Transverse colon (tissue), 4 donors: Measurements from ENCODE around the gene XRN1. TPM values are rescaled to one million over a fixed set of nuclear protein-coding genes. Genes with fewer than 3 reads are reported as not detected.
"Not testable (repeated sequence)": the region's sequence is repeated elsewhere in the genome, so short reads cannot be mapped to it uniquely, and the experiment has no call there.

Experiments
- DNase-seq: peaks from one replicate; pipeline ENCODE4 v3.0.0-alpha.2; 2019
- H3K27ac ChIP-seq, 4 donors: fragments of 200-600 bp; sonication (generic); 2 replicates each; pipeline ENCODE4 v1.5.1; 2016 to 2018; ENCODE audit warnings: inconsistent platforms in 4 of 4
- H3K27me3 ChIP-seq: fragments of 200-600 bp; sonication (generic); 2 replicates; pipeline ENCODE4 v1.5.1; 2017; ENCODE audit warnings: inconsistent platforms
- H3K36me3 ChIP-seq, 4 donors: fragments of 200-600 bp; sonication (generic); 2 replicates each; pipeline ENCODE4 v1.5.1; 2017 to 2019; ENCODE audit warnings: inconsistent platforms in 4 of 4
- H3K4me1 ChIP-seq, 4 donors: fragments of 200-600 bp; sonication (generic); 2 replicates each; pipeline ENCODE4 v1.5.1; 2017 to 2020; ENCODE audit warnings: inconsistent platforms in 4 of 4
- H3K4me3 ChIP-seq, 4 donors: fragments of 200-600 bp; sonication (generic); 1 replicate in 1 of 4; 2 replicates in 3 of 4; pipeline versions ENCODE4 v1.5.1 to v1.6.1; 2017 to 2019; ENCODE audit warnings: inconsistent platforms in 4 of 4
- H3K9me3 ChIP-seq, 2 donors: fragments of 200-600 bp; sonication (generic); 2 replicates each; pipeline ENCODE4 v1.5.1; 2017 to 2019; ENCODE audit warnings: inconsistent platforms in 2 of 2
- EP300 ChIP-seq: sonication (generic); formaldehyde crosslinking; IDR thresholded peaks from one replicate; pipeline ENCODE4 v1.6.1; 2017; ENCODE audit warnings: antibody characterized with exemption, low read depth
- POLR2A ChIP-seq: fragments of 450-650 bp; IDR thresholded peaks from one replicate; pipeline ENCODE4 v1.6.1; 2016; ENCODE audit warnings: antibody characterized with exemption, mild to moderate bottlenecking, moderate library complexity
- POLR2AphosphoS5 ChIP-seq, 3 donors: sonication (generic); formaldehyde crosslinking; IDR thresholded peaks; one replicate each; pipeline ENCODE4 v1.6.1; 2016; ENCODE audit warnings: antibody characterized with exemption in 3 of 3
- WGBS, 2 donors: methylation state at CpG; one replicate each; pipeline ENCODE4 v1.1.5; 2018; ENCODE audit warnings: low coverage in 1 of 2; 5-methylcytosine and 5-hydroxymethylcytosine counted together
- in situ Hi-C, 4 donors: fragments of 200-750 bp; cut with MboI; loops; one replicate each; pipeline versions ENCODE4 v1.15.0 to v1.15.1; 2017; ENCODE audit warnings: low sequenced_read_pairs in 3 of 4, low pct_ligation_motif_present in 1 of 4, low pct_unique_long_range_greater_than_20kb in 1 of 4
- intact Hi-C: fragments of 100-400 bp; cut with DNase I; formaldehyde crosslinking; loops from one replicate; pipeline ENCODE4 v1.15.1; 2023; ENCODE audit warnings: low total_unique reads
- total RNA-seq, 4 donors: library from RNA; depleted of rRNA; stranded (reverse); fragments of >200 nt; gene quantifications; one replicate each; pipeline ENCODE4 v1.1.0, GENCODE V29; 2016
- TF ChIP-seq, protein P1 (sequence below), 5 experiments: fragments of 200-600 bp in 3 of 5; fragments of 450-650 bp in 2 of 5; sonication (generic) in 3 of 5; IDR thresholded peaks; 1 replicate in 2 of 5; 2 replicates in 3 of 5; pipeline ENCODE4 v1.5.1; 2016 to 2017; ENCODE audit warnings: antibody characterized with exemption in 5 of 5, inconsistent platforms in 3 of 5, mild to moderate bottlenecking in 2 of 5, moderate library complexity in 1 of 5

The XRN1 gene
- total RNA-seq, 4 donors from 2014 or later = 13.5 to 93.0 (median 52.1) TPM

DNA sequence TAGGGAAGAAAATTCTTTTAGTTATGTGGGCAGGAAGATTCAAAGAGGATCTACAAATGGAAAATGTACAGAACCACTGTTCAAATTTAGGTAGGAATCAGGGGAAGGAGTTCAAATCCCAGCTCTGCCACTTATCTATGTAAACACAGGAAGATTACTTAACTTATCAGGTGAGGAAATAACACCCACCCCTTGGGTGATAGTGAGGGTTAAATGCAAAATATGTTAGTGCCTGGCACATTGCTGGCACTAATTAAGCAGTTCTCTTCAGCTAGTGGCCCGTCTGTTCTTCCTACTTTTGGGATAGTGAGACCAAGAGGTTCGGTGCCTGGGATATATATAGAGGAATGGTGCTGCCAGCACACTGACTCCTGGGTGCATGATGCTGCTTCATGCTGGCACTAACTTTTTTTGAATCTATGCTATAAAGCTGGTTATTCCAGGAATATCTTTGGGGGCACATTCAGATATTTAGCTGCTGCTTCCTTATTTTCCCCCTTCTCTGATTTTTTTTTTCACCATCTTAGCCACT, 83.8 kb downstream of the XRN1 start:
- Histone ChIP-seq H3K27me3 (no peaks in the 10 kb centered on the region), H3K36me3 (peaks cover 0 to 56% (median 16%) of the 10 kb centered on the region in 4 donors), H3K4me1 (no peaks in the 10 kb centered on the region), H3K27ac (no peak overlapping the region), H3K4me3 (no peak overlapping the region), H3K9me3 (no peaks in the 10 kb centered on the region)
- in situ Hi-C loops (no loop called here), intact Hi-C loops (no loop called here)
- 90 to 92% methylated on average over 2 of the region's 2 CpGs for WGBS, 2 donors
- no peak for DNase-seq
- TF ChIP-seq, protein P1, sequence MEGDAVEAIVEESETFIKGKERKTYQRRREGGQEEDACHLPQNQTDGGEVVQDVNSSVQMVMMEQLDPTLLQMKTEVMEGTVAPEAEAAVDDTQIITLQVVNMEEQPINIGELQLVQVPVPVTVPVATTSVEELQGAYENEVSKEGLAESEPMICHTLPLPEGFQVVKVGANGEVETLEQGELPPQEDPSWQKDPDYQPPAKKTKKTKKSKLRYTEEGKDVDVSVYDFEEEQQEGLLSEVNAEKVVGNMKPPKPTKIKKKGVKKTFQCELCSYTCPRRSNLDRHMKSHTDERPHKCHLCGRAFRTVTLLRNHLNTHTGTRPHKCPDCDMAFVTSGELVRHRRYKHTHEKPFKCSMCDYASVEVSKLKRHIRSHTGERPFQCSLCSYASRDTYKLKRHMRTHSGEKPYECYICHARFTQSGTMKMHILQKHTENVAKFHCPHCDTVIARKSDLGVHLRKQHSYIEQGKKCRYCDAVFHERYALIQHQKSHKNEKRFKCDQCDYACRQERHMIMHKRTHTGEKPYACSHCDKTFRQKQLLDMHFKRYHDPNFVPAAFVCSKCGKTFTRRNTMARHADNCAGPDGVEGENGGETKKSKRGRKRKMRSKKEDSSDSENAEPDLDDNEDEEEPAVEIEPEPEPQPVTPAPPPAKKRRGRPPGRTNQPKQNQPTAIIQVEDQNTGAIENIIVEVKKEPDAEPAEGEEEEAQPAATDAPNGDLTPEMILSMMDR (IDR thresholded peaks at IDR 0.05) = no peak
- TF ChIP-seq POLR2A = no peak
- TF ChIP-seq POLR2AphosphoS5 (IDR thresholded peaks at IDR 0.05) = no peak
- no peak for TF ChIP-seq EP300

DNA sequence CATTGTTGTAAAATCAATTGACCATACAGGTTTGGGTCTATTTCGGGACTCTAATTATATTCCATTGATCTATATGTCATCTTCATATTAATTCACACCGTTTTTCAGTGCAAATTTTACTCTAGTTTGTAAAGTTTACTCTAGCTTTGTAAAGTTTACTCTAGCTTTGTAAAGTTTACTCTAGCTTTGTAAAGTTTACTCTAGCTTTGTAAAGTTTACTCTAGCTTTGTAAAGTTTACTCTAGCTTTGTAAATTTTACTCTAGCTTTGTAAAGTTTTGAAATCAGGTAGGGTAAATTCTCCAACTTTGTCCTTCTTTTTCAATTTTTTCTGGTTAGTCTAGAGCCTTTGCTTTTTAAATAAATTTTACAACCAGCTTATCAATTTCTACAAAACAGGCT, 84.4 kb downstream of the XRN1 start:
- WGBS, 2 donors = 43 to 60% methylated on average over 2 of the region's 2 CpGs
- DNase-seq, H3K27ac ChIP-seq, H3K9me3 ChIP-seq, H3K4me3 ChIP-seq, intact Hi-C loops, H3K27me3 ChIP-seq, in situ Hi-C loops, H3K4me1 ChIP-seq: not testable (repeated sequence)
- peaks cover 0 to 55% (median 16%) of the 10 kb centered on the region in 4 donors for H3K36me3 ChIP-seq

DNA sequence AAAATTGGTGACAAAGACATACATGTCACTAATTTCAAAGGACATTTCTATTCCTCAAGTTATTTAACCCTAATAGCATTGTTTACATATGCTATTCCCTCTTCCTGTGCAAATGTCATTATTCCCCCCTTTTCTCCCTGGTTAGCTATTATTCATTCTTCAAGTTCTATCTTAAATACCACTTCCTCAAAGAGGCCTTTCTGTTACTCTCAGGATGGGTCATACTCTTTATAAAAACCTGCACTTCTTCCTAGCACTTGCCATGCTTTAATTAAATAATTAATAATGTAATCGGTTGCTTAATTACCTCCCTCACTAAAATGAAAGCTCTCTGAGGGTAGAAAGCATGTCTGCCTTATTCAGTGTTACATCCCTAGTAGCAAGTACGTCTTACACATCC, 88.5 kb downstream of the XRN1 start:
- Histone ChIP-seq H3K27me3 (no peaks in the 10 kb centered on the region), H3K4me3 (no peak overlapping the region), H3K27ac (no peak overlapping the region), H3K9me3 (no peaks in the 10 kb centered on the region), H3K4me1 (no peaks in the 10 kb centered on the region), H3K36me3 (peaks cover 0 to 66% (median 29%) of the 10 kb centered on the region in 4 donors)
- TF ChIP-seq POLR2A (no peak), EP300 (no peak), POLR2AphosphoS5 (IDR thresholded peaks at IDR 0.05) (no peak)
- TF ChIP-seq, protein P1 (IDR thresholded peaks at IDR 0.05) = no peak
- intact Hi-C loops (no loop called here), in situ Hi-C loops (no loop called here)
- 89 to 91% methylated on average over 2 of the region's 2 CpGs for WGBS, 2 donors
- no peak for DNase-seq

DNA sequence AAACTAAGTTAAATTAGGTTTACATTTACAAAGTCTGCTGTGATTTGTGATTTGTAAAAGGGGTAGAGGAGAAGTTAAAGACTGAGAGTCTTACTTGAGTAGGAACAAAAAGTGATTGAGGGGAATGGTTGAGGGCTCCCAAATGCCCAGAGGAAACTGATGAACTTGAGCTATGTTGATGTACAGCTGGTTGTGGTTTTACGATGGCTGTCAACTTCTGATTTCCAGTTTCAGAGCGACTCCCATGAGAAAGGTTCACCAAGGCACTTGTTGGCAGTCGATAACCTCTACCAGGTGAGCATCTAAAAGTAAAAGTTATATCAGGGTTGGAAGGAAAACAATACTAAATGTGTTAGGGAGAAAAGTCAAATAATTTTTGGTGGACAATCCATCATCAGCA, 91.0 kb downstream of the XRN1 start:
- Histone ChIP-seq H3K4me3 (no peak overlapping the region), H3K9me3 (no peaks in the 10 kb centered on the region), H3K27me3 (no peaks in the 10 kb centered on the region), H3K4me1 (no peaks in the 10 kb centered on the region), H3K27ac (no peak overlapping the region), H3K36me3 (peaks cover 0 to 84% (median 36%) of the 10 kb centered on the region in 4 donors)
- DNase-seq = no peak
- TF ChIP-seq EP300 = no peak
- no peak for TF ChIP-seq POLR2AphosphoS5 (IDR thresholded peaks at IDR 0.05)
- TF ChIP-seq, protein P1 (IDR thresholded peaks at IDR 0.05) = no peak
- TF ChIP-seq POLR2A = no peak
- intact Hi-C loops = no loop called here
- in situ Hi-C loops = no loop called here
- WGBS, 2 donors = 91 to 95% methylated on average over 3 of the region's 3 CpGs

DNA sequence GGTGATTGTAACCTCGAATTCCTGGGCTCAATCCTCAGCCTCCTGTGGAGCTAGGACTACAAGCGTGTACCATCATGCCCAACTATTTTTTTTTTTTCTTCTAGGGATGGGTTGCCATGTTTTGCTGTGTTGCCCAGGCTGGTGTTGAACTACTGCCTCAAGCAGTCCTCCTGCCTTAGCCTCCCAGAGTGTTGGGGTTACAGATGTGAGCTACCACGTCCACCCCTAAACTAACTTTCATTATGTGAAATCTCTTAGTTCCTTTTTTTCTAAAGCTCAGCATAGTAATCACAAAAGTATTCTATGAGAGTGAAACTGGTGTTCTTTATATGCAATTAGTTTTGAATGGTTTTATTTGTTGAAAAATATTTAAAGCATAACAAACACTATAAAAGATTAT, 92.1 kb downstream of the XRN1 start:
- peaks cover 0 to 82% (median 37%) of the 10 kb centered on the region in 4 donors for H3K36me3 ChIP-seq
- TF ChIP-seq POLR2A = no peak
- TF ChIP-seq EP300 = no peak
- TF ChIP-seq, protein P1 (IDR thresholded peaks at IDR 0.05) = no peak
- no peak for TF ChIP-seq POLR2AphosphoS5 (IDR thresholded peaks at IDR 0.05)
- no peaks in the 10 kb centered on the region for H3K9me3 ChIP-seq
- in situ Hi-C loops = no loop called here
- no peaks in the 10 kb centered on the region for H3K4me1 ChIP-seq
- 86 to 91% methylated on average over 3 of the region's 3 CpGs for WGBS, 2 donors
- H3K4me3 ChIP-seq = no peak overlapping the region
- DNase-seq = no peak
- intact Hi-C loops = no loop called here
- H3K27me3 ChIP-seq = no peaks in the 10 kb centered on the region
- no peak overlapping the region for H3K27ac ChIP-seq
